Kidney capillary endothelial cell (primary cell): Measurements from ENCODE around the gene STKLD1.
"Not testable (repeated sequence)": the region's sequence is repeated elsewhere in the genome, so short reads cannot be mapped to it uniquely, and the experiment has no call there.

Experiments used
- DNase-seq: peaks from one replicate; pipeline ENCODE4 v3.0.0-alpha.2; 2018; ENCODE audit warnings: low spot score

STKLD1 gene

DNA sequence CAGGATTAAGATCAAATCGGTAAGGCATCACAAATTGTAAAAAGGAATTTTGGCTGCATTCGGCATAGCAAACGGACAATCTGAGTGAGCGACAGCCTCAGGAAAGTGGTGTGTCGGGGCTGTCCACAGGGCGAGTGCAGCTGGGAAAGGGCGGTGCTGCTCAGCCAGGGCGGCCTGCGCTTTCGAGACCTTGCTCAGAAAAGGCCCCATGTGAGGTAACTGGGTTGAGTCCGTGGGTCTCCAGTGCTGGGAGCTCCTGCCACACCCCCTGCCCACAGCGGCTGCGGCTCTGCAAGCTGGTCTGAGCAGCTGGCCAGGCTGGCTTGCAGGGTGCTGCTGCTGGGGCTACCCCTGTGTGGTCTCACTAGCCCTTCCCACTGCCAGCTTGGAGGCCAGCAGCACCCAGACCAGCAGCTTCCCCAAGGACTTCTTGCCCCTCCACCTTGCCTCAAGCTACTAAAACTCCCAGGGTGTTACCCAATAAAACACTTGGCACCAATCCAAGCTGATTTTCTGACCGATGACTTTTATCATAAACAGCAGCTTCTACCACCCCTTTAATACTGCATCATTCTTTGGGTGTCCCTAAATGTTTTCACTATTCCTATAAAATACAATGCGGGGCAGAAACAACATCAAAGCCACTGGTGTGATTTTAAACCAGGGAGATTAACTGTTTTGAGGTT is 13.7 kb upstream of the STKLD1 start:
- DNase-seq = no peak

- no peak for DNase-seq
Measured at GRCh38 chr9:133366435-133366834, 9.7 kb upstream of the STKLD1 start.

GRCh38 chr9:133367221-133367620 is 8.9 kb upstream of the STKLD1 start:
- DNase-seq = no peak

- DNase-seq = no peak
Measured at GRCh38 chr9:133367778-133368177, 8.4 kb upstream of the STKLD1 start.

- DNase-seq = no peak
Measured at GRCh38 chr9:133368249-133368881, 7.8 kb upstream of the STKLD1 start.

DNA sequence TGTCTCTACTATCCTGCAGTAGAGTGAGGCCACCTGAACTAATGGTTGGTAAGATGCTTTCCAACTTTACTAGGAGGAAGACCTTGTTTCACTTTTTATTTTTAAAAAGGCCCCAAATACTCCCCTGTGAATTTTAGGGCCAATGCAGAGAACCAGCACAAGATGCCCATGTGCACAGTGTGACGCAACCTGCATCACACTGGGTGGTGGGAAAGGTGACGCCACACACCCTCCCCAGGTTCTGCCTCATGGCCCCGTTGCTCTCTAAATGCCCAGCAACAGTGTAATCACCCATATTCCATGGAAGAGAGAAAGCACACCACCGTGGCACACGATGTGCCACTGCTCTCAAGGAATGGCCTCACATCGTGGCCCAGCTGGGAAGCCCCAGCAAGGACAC is 6.7 kb upstream of the STKLD1 start:
- no peak for DNase-seq

GRCh38 chr9:133369933-133370332 is 6.2 kb upstream of the STKLD1 start:
- no peak for DNase-seq

- no peak for DNase-seq
Measured at GRCh38 chr9:133370685-133371084, 5.5 kb upstream of the STKLD1 start.

- DNase-seq = no peak
Measured at GRCh38 chr9:133371261-133371711, 4.9 kb upstream of the STKLD1 start.

GRCh38 chr9:133372144-133372543 is 4.0 kb upstream of the STKLD1 start:
- no peak for DNase-seq

DNA sequence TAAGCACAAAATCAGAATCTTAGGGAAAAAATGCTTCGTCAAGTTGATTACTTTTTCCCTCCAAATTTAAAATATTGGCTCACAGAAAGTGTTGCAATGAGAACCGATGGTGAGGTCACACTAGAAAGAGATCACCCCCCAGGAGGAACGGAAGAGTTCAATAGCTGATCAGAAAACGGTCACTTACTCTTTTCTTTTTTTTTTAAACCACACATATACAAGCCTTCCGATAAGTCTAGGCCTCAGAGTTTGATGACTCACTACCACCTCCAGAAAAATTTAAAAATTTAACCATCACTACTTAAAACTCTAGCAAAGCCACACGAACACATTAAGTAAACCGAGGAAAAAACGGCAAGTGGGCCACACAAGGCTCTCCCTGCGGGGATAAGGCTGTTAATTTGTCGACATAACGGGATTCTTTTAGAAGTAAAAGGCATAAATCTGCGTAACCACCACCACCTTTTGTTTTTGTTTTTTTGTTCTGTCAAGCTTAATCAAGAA is 1.5 kb upstream of the STKLD1 start:
- no peak for DNase-seq

- DNase-seq = no peak
Measured at GRCh38 chr9:133375116-133375723, 946 bp upstream of the STKLD1 start.

- DNase-seq = not testable (repeated sequence)
Measured at GRCh38 chr9:133377280-133377679, 1.1 kb downstream of the STKLD1 start.

DNA sequence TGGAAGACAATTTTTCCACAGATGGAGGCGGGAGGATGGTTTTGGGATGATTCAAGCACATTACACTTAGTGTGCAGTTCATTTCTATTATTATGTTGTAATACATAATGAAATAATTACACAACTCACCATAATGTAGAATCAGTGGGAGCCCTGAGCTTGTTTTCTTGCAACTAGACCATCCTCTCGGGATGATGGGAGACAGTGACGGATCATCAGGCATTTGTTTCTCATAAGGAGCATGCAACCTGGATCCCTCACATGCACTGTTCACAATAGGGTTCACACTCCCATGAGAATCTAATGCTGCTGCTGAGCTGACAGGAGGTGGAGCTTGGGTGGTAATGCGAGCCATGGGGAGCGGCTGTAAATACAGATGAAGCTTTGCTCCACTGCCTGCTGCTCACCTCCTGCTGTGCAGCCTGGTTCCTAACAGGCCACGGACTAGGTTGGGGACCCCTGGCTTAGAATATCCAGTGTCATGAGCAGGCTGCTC is 1.6 kb downstream of the STKLD1 start:
- no peak for DNase-seq

- no peak for DNase-seq
Measured at GRCh38 chr9:133378408-133378962, 2.3 kb downstream of the STKLD1 start.

DNA sequence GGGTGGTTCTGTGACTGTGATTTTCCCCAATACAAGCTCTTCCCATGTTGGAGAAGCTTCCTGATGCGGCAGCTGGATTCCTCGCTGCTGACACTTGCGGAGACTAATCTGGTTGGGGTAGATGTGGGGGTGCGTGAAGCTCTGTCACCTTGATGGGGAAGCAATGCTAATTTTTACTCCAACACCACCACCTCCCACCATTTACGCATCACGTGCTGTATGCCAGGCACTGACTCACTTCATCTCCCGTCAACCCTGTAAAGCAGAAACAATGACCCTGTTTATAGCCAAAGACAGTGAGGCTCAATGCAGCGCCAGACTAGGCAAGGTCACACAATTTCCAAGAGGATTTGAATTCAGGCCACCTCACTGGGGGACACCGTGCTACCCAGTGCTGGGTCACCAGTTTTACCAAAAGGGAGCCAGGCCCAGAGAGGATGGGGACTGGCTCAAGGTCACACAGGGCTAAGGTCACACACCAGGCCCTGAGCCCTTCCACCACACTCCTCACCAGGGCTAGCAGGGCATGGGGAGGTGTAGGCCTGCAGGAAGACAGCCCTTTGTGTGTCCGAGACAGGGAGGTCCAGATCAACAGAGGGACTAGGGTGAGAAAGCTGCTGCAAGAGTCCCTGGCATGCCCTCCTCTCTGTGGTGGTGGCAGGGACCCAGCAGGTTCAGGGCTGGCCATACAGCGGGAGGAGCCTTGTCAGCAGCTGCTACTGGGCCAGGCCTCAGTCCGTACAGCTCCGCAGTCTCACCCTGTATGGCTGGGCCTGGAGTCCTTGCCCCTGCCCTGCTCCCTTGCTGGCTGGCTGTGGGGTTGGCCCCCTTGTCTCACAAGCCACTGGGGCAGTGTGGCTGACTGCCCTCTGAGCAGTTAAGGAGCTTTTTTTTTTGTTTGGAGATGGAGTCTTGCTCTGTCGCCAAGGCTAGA is 3.3 kb downstream of the STKLD1 start:
- no peak for DNase-seq

DNA sequence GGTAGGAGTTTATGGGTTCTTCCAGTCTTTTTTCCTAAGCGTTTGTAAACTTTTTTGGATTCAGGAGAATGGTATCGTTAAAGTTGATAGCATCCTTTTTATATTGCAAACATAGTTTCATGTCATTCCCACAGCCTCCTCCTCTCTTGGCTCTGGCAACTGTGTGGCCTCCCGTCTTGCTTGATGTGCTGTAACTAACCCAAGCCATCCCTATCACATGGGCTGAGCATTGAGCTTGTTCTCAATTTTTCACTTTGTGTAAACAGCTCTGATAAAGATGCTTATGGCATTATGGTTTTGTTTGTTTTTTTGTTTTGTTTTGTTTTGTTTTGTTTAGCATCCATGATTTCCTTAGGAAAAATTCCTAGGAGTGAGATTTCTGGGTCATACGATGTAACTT is 4.6 kb downstream of the STKLD1 start:
- no peak for DNase-seq

DNA sequence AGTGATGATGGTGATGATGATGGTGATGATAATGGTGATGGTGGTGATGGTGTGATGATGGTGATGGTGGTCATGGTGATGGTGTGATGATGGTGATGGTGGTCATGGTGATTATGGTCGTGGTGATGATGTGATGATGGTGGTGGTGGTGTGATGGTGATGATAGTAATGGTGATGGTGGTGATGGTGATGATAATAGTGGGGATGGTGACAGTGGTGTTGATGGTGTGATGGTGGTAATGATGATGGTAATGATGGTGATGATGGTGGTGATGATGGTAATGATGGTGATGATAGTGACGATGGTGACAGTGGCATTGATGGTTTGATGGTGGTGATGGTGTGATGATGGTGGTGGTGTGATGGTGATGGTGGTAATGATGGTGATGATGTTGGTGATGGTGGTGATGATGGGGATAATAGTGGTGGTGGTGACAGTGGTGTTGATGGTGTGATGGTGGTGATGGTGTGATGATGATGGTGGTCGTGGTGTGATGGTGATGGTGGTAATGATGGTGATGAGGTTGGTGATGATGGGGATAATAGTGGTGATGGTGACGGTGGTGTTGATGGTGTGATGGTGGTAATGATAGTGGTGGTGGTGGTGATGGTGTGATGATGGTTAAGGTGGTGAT is 6.5 kb downstream of the STKLD1 start:
- no peak for DNase-seq

DNA sequence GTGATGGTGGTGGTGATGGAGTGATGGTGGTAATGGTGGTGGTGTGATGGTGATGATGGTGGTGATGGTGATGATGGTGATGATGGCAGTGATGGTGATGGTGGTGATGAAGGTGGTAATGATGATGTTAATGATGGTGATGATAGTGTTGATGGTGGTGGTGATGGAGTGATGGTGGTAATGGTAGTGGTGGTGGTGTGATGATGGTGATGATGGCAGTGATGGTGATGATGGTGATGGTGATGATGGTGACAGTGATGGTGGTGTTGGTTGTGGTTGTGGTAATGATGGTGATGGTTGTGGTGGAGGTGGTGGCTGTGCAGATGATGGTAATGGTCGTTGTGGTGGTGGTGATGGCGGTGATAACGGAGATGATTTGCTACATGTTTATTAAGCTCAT is 7.3 kb downstream of the STKLD1 start:
- DNase-seq = no peak

DNA sequence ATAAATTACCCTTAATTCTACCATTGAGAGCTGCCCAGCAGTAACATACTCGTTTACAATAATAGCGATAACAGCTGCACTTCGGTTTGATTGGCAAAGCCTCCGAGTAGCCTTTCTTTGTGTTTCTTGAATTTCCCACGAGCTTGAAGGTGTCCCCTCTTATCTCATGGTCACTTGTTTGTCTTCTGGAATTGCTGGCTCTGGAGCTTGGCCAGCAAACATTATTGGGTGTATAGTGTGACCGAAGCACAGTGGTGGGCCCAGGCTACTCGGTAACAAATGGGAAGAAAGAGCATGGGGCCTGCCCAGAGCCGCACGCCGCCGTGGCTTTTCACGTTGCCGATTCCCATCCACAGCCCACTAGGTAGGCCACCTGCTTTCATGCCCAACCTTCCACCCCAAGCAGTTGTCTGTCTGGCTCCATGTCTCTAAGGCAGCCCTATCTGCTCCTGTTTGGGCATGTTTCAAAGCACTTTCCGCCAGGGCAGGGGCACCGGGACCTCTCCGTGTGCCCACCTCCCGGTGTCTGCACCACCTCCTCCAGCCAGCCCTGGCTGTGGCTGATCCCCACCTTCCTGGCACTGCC is 8.7 kb downstream of the STKLD1 start:
- DNase-seq = no peak

DNA sequence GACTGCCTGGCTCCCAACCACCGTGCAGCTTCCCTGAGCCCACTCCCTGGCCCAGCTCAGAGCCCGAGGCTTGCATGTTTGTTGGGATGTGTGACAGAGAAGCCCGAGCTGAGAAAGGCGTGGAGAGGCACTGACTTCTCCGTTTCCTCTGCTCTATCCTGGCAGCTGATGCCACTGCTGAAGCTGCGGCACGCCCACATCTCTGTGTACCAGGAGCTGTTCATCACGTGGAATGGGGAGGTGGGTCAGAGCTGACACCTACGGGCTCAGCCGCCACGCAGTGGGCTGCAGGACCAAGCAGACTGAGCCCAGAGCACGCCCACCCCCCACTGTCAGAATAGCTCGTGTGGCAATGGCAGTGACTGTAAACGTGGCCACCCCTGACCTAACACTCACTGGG is 9.3 kb downstream of the STKLD1 start:
- no peak for DNase-seq
